Fibroblast of lung (primary cell): ENCODE measurements around the gene PROM2.

Experiments
- EZH2 ChIP-seq: IDR thresholded peaks from 2 replicates; pipeline ENCODE4 v1.5.1; 2012; ENCODE audit warnings: low read length, control low read depth, mild to moderate bottlenecking; ENCODE audit errors: missing control alignments
- TF ChIP-seq, protein P1 (sequence below), 2 donors: IDR thresholded peaks in 1 of 2; conservative IDR thresholded peaks in 1 of 2; 1 replicate in 1 of 2; 2 replicates in 1 of 2; pipeline ENCODE4 v1.5.1; 2011 to 2012; ENCODE audit warnings: low read length in 2 of 2, control low read depth in 1 of 2, inconsistent platforms in 1 of 2, low read depth in 1 of 2, mild to moderate bottlenecking in 1 of 2

DNA sequence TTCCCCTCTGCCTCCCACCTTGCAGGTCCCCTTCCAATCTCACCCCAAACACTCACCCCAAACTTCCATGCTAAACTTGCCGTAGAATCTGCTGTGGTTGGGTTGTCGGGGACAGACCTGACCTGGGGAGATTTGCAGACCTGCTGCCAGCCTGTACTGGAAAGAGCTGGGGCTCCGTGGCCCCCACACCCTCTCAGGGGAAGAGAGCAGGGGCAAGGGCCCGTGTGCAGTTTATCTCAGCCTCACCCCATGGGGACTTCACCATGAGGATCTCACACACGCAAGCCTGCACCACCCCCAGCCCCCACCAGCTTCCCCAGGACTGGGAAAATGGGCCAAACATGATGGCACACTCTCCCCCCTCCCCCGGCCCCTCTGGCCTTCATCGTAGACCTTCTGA is 53.6 kb downstream of the PROM2 start:
- TF ChIP-seq EZH2 = no peak
- TF ChIP-seq, protein P1, sequence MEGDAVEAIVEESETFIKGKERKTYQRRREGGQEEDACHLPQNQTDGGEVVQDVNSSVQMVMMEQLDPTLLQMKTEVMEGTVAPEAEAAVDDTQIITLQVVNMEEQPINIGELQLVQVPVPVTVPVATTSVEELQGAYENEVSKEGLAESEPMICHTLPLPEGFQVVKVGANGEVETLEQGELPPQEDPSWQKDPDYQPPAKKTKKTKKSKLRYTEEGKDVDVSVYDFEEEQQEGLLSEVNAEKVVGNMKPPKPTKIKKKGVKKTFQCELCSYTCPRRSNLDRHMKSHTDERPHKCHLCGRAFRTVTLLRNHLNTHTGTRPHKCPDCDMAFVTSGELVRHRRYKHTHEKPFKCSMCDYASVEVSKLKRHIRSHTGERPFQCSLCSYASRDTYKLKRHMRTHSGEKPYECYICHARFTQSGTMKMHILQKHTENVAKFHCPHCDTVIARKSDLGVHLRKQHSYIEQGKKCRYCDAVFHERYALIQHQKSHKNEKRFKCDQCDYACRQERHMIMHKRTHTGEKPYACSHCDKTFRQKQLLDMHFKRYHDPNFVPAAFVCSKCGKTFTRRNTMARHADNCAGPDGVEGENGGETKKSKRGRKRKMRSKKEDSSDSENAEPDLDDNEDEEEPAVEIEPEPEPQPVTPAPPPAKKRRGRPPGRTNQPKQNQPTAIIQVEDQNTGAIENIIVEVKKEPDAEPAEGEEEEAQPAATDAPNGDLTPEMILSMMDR (conservative IDR thresholded peaks at IDR 0.05 in 1 of 2, IDR thresholded peaks at IDR 0.05 in 1 of 2; ENCODE audit: low read depth in 1 of 2, low read length in 2 of 2) = no peak
